Measurements from ENCODE around the gene TNFRSF6B. TPM values are rescaled to one million over a fixed set of nuclear protein-coding genes. Genes with fewer than 3 reads are reported as not detected.

TNFRSF6B gene
- total and polyA plus RNA-seq, 2 donors (not counting 3 experiments of a cell fraction or from before 2014, with no cell fraction given) = 0.69 to 11.3 TPM

DNA sequence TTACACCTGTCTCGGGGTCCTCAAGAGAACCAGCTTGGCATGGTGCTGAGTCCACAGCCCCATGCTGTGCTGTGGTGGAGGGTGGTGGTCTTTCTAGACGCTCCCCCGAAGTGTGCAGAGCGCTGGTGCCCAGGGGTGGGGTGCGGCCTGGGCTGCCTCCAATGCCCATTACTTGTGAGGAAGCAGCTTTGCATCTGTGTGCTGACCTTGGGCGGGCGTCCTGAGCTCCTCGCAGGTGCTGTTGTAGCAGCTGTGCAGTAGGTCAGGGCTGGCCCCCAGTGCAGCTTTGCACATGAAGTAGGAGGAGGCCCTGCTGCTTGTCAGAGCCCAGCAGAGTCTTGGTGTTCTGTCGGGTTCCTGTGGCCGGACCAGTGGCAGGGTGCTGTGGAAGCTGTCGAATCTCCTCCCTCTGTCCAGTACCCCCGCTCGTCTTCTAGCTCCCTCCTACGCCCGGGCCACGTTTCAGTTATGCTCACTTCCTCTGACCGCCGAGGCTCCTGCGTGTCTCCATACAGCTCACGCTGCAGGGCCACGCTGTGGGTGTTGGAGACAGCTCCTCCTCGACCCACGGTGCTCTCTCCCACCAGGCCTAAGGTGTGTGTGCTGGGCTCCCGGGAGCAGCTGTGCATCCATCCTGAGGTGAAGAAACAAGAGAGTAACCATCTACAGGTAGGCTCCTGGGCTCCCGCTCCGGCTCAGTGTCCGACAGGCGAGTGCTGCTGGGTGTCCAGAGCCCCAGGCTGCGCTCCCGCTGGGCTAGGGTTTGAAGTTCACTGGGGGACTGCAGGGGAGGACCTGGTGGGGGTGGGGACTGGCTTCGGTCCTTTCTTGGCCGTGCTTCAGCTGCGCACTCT, 34.3 kb upstream of the TNFRSF6B start:
- no peak for DNase-seq (ENCODE audit: low read depth, low spot score)
- peaks cover 18% of the 10 kb centered on the region for H3K79me2 ChIP-seq (ENCODE audit: control insufficient read depth, insufficient read depth, low read length)
- ChIA-PET CTCF (interaction anchor here (1.4 to 2.6 kb wide), 2 partner anchors 10 to 20 kb away, joined by 3 to 11 read pairs; no protein-coding TSS in a partner anchor), POLR2A (no interaction called here)
- H3K9me1 ChIP-seq (replicated peaks; ENCODE audit: control insufficient read depth, extremely low read depth, insufficient read depth, low read length) = no peaks in the 10 kb centered on the region
- H3K4me3 ChIP-seq (replicated peaks in 1 of 3; ENCODE audit: insufficient read depth in 1 of 3, low read depth in 1 of 3, low read length in 3 of 3) = no peak overlapping the region
- H4K20me1 ChIP-seq (replicated peaks; ENCODE audit: control insufficient read depth, extremely low read depth, insufficient read depth, low read length) = no peaks in the 10 kb centered on the region
- no peaks in the 10 kb centered on the region for H3K9me3 ChIP-seq (replicated peaks; ENCODE audit: control insufficient read depth, insufficient read depth, low read length)
- dilution Hi-C loops (cut with MboI; ENCODE audit: extremely low pct_ligation_motif_present, low sequenced_read_pairs) = no loop called here
- no peak for TF ChIP-seq POLR2A (IDR thresholded peaks at IDR 0.05; ENCODE audit: low read depth, low read length)
- no peak for TF ChIP-seq FOS (IDR thresholded peaks at IDR 0.05; ENCODE audit: borderline replicate concordance, insufficient read depth, low read length)
- TF ChIP-seq MYC (IDR thresholded peaks at IDR 0.05; ENCODE audit: low read depth, low read length) = no peak
- no peak for TF ChIP-seq EZH2 (IDR thresholded peaks at IDR 0.05; ENCODE audit: borderline replicate concordance, low read depth, low read length, severe bottlenecking)
- no peak for TF ChIP-seq GATA2 (IDR thresholded peaks at IDR 0.05; ENCODE audit: insufficient read depth, insufficient read length, low read depth, low read length)
- no peak for TF ChIP-seq JUN (IDR thresholded peaks at IDR 0.05; ENCODE audit: borderline replicate concordance, insufficient read depth, insufficient read length, low read depth)
- TF ChIP-seq, protein P1, sequence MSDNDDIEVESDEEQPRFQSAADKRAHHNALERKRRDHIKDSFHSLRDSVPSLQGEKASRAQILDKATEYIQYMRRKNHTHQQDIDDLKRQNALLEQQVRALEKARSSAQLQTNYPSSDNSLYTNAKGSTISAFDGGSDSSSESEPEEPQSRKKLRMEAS (IDR thresholded peaks at IDR 0.05; ENCODE audit: insufficient read depth, insufficient read length) = no peak
- TF ChIP-seq, protein P2, sequence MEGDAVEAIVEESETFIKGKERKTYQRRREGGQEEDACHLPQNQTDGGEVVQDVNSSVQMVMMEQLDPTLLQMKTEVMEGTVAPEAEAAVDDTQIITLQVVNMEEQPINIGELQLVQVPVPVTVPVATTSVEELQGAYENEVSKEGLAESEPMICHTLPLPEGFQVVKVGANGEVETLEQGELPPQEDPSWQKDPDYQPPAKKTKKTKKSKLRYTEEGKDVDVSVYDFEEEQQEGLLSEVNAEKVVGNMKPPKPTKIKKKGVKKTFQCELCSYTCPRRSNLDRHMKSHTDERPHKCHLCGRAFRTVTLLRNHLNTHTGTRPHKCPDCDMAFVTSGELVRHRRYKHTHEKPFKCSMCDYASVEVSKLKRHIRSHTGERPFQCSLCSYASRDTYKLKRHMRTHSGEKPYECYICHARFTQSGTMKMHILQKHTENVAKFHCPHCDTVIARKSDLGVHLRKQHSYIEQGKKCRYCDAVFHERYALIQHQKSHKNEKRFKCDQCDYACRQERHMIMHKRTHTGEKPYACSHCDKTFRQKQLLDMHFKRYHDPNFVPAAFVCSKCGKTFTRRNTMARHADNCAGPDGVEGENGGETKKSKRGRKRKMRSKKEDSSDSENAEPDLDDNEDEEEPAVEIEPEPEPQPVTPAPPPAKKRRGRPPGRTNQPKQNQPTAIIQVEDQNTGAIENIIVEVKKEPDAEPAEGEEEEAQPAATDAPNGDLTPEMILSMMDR (IDR thresholded peaks at IDR 0.05; ENCODE audit: extremely low read depth in 1 of 2, insufficient read depth in 1 of 2, low read depth in 1 of 2, low read length in 2 of 2) = no peak
- no peak for TF ChIP-seq POLR2AphosphoS5 (IDR thresholded peaks at IDR 0.05; ENCODE audit: insufficient read depth, low read depth, low read length)
- peaks cover 10% of the 10 kb centered on the region for H3K4me1 ChIP-seq (ENCODE audit: control insufficient read depth, extremely low read depth, insufficient read depth, low read length)
- H3K27ac ChIP-seq (ENCODE audit: insufficient read depth, low read depth, low read length) = no peak overlapping the region
- intact Hi-C loops (cut with micrococcal nuclease) = no loop called here
- no TSS peak for BruUV-seq (replicated peaks)
- H3K4me2 ChIP-seq (ENCODE audit: insufficient read depth, low read length) = no peak overlapping the region
- no peak overlapping the region for H2AFZ ChIP-seq (ENCODE audit: low read depth, low read length)
- peaks cover 0 to 29% of the 10 kb centered on the region in 2 experiments for H3K36me3 ChIP-seq (ENCODE audit: control insufficient read depth in 2 of 2, extremely low read depth in 1 of 2, insufficient read depth in 2 of 2, low read length in 2 of 2)
- H3K27me3 ChIP-seq (ENCODE audit: control insufficient read depth in 2 of 2, insufficient read depth in 2 of 2, low read length in 2 of 2) = no peaks in the 10 kb centered on the region
- H3K9ac ChIP-seq (replicated peaks; ENCODE audit: extremely low read depth, insufficient read depth, low read length) = no peak overlapping the region
- no peak for FAIRE-seq
